Measurements from ENCODE around the gene MT4. TPM values are rescaled to one million over a fixed set of nuclear protein-coding genes. Genes with fewer than 3 reads are reported as not detected.

MT4 gene
- total RNA-seq (2021) (not detected in 2 replicates), Bru-seq, nascent RNA (not detected), BruChase-seq, experiment 1, labeled RNA remaining after a 2-hour chase (not detected), BruChase-seq, experiment 2, labeled RNA remaining after a 6-hour chase (percentile 17 among the genes with signal in this experiment)
- long read RNA-seq, result 0 reads

- H3F3A ChIP-seq (ENCODE audit: insufficient read depth, low read depth), result no peaks in the 10 kb centered on the region
- H3K79me2 ChIP-seq (ENCODE audit: low read depth), result no peaks in the 10 kb centered on the region
- H3K27me3 ChIP-seq (ENCODE audit: insufficient read depth, low read depth), result no peaks in the 10 kb centered on the region
- DNase-seq, result no peak
- no peak within 1 kb of the TSS for H3K27ac ChIP-seq
- no TSS peak for BruUV-seq (replicated peaks)
- H4K20me1 ChIP-seq (ENCODE audit: insufficient read depth), result no peaks in the 10 kb centered on the region
- H3K9me3 ChIP-seq (ENCODE audit: insufficient read depth, low read depth), result no peaks in the 10 kb centered on the region
- TF ChIP-seq CTCF (conservative IDR thresholded peaks at IDR 0.05) (no peak), EZH2 (IDR thresholded peaks at IDR 0.05; ENCODE audit: low read depth) (no peak)
- intact Hi-C loops (cut with micrococcal nuclease; ENCODE audit: unreplicated experiment), result no loop called here
- no peaks in the 10 kb centered on the region for H3K36me3 ChIP-seq (ENCODE audit: low read depth)
- no peak within 1 kb of the TSS for H3K4me3 ChIP-seq
- POLR2A ChIA-PET (ENCODE audit: unreplicated experiment), result no interaction called here
- H3K4me2 ChIP-seq, result no peak within 1 kb of the TSS
- H2AFZ ChIP-seq, result no peak within 1 kb of the TSS
- CTCF ChIA-PET, result no interaction called here
- H3K4me1 ChIP-seq (replicated peaks; ENCODE audit: insufficient read depth), result no peaks in the 10 kb centered on the region
- no peaks in the 10 kb centered on the region for H3K9me2 ChIP-seq (ENCODE audit: insufficient read depth)
Measured at GRCh38 chr16:56564793-56565477, at the start of gene MT4. Gene MT4 (plus strand): TSS chr16:56565073. CDS start chr16:56565129, 56 bp downstream.

- H3K9me3 ChIP-seq (ENCODE audit: insufficient read depth, low read depth), result no peaks in the 10 kb centered on the region
- peaks cover 4% of the 10 kb centered on the region; the same call in 1 of the 2 replicates for H4K20me1 ChIP-seq (ENCODE audit: insufficient read depth)
- no peak overlapping the region for H2AFZ ChIP-seq
- H3K4me1 ChIP-seq (replicated peaks; ENCODE audit: insufficient read depth), result peaks cover 29% of the 10 kb centered on the region
- no peak overlapping the region for H3K4me3 ChIP-seq
- H3F3A ChIP-seq (ENCODE audit: insufficient read depth, low read depth), result peaks cover 15% of the 10 kb centered on the region
- H3K9me2 ChIP-seq (ENCODE audit: insufficient read depth), result no peaks in the 10 kb centered on the region
- ChIA-PET POLR2A (ENCODE audit: unreplicated experiment) (no interaction called here), CTCF (interaction anchor here (1.2 kb wide), 1 partner anchor 186 kb away, joined by 7 read pairs; no protein-coding TSS in a partner anchor)
- H3K27me3 ChIP-seq (ENCODE audit: insufficient read depth, low read depth), result no peaks in the 10 kb centered on the region
- H3K79me2 ChIP-seq (ENCODE audit: low read depth), result peaks cover 40% of the 10 kb centered on the region
- intact Hi-C loops (cut with micrococcal nuclease; ENCODE audit: unreplicated experiment), result loop anchor here (10.0 kb wide), 1 partner anchor 59 kb away; no protein-coding TSS in a partner anchor
- TF ChIP-seq CTCF (conservative IDR thresholded peaks at IDR 0.05) (no peak), EZH2 (IDR thresholded peaks at IDR 0.05; ENCODE audit: low read depth) (no peak)
- no peak overlapping the region for H3K4me2 ChIP-seq
- H3K27ac ChIP-seq, result no peak overlapping the region
- BruUV-seq (replicated peaks), result no TSS peak
- peaks cover 22% of the 10 kb centered on the region for H3K36me3 ChIP-seq (ENCODE audit: low read depth)
- no peak for DNase-seq
Measured at GRCh38 chr16:56515665-56516064, 49.2 kb upstream of the MT4 start.

- Histone ChIP-seq H3K9me3 (ENCODE audit: insufficient read depth, low read depth) (no peaks in the 10 kb centered on the region), H3K27me3 (ENCODE audit: insufficient read depth, low read depth) (no peaks in the 10 kb centered on the region), H3K4me3 (no peak overlapping the region), H3K27ac (no peak overlapping the region), H3K4me1 (replicated peaks; ENCODE audit: insufficient read depth) (peaks cover 30% of the 10 kb centered on the region), H3K79me2 (ENCODE audit: low read depth) (peaks cover 40% of the 10 kb centered on the region), H2AFZ (no peak overlapping the region), H4K20me1 (ENCODE audit: insufficient read depth) (peaks cover 4% of the 10 kb centered on the region; the same call in 1 of the 2 replicates), H3K4me2 (no peak overlapping the region), H3K36me3 (ENCODE audit: low read depth) (peaks cover 14% of the 10 kb centered on the region), H3F3A (ENCODE audit: insufficient read depth, low read depth) (peaks cover 15% of the 10 kb centered on the region), H3K9me2 (ENCODE audit: insufficient read depth) (no peaks in the 10 kb centered on the region)
- BruUV-seq (replicated peaks), result no TSS peak
- DNase-seq, result no peak
- CTCF ChIA-PET, result no interaction called here
- intact Hi-C loops (cut with micrococcal nuclease; ENCODE audit: unreplicated experiment), result loop anchor here (10.0 kb wide), 1 partner anchor 58 kb away; no protein-coding TSS in a partner anchor
- POLR2A ChIA-PET (ENCODE audit: unreplicated experiment), result no interaction called here
- no peak for TF ChIP-seq EZH2 (IDR thresholded peaks at IDR 0.05; ENCODE audit: low read depth)
- no peak for TF ChIP-seq CTCF (conservative IDR thresholded peaks at IDR 0.05)
Measured at GRCh38 chr16:56517206-56517605, 47.7 kb upstream of the MT4 start.
